ENCODE results near the gene GAPDHS. TPM values are rescaled to one million over a fixed set of nuclear protein-coding genes. Genes with fewer than 3 reads are reported as not detected.

Gene GAPDHS
- total and polyA plus RNA-seq, 2 experiments from 2014 or later = not detected

- Histone ChIP-seq H3K4me3 (no peak overlapping the region), H3K4me1 (ENCODE audit: low read depth) (no peaks in the 10 kb centered on the region), H3K27ac (no peak overlapping the region), H3K36me3 (no peaks in the 10 kb centered on the region), H3K27me3 (no peaks in the 10 kb centered on the region), H3K9me3 (ENCODE audit: low read depth) (no peaks in the 10 kb centered on the region)
- no peak for DNase-seq (ENCODE audit: low read depth in 1 of 2, low spot score in 1 of 2)
- TF ChIP-seq, protein P1, sequence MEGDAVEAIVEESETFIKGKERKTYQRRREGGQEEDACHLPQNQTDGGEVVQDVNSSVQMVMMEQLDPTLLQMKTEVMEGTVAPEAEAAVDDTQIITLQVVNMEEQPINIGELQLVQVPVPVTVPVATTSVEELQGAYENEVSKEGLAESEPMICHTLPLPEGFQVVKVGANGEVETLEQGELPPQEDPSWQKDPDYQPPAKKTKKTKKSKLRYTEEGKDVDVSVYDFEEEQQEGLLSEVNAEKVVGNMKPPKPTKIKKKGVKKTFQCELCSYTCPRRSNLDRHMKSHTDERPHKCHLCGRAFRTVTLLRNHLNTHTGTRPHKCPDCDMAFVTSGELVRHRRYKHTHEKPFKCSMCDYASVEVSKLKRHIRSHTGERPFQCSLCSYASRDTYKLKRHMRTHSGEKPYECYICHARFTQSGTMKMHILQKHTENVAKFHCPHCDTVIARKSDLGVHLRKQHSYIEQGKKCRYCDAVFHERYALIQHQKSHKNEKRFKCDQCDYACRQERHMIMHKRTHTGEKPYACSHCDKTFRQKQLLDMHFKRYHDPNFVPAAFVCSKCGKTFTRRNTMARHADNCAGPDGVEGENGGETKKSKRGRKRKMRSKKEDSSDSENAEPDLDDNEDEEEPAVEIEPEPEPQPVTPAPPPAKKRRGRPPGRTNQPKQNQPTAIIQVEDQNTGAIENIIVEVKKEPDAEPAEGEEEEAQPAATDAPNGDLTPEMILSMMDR (IDR thresholded peaks at IDR 0.05; ENCODE audit: low read depth, low read length) = no peak
Measured at GRCh38 chr19:35577918-35578317, 44.7 kb downstream of the GAPDHS start.

DNA sequence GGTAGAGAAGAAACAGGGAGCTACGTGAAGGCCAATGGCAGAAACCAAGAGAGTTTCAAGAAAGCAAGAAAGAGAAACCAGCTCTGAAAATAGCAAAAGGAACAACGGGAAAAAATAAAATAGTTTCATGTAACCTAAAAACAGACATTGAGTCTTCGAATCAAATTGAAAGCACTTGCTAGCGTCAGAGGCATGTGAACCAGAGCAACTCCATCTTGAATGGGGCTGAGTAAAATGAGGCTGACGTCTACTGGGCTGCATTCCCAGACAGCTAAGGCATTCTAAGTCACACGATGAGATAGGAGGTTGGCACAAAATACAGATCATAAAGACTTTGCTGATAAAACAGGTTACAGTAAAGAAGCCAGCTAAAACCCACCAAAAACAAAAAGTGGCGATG lies 45.5 kb downstream of the GAPDHS start:
- no peak for DNase-seq (ENCODE audit: low read depth in 1 of 2, low spot score in 1 of 2)
- H3K4me3 ChIP-seq = no peak overlapping the region
- no peaks in the 10 kb centered on the region for H3K36me3 ChIP-seq
- H3K27ac ChIP-seq = no peak overlapping the region
- no peaks in the 10 kb centered on the region for H3K4me1 ChIP-seq (ENCODE audit: low read depth)
- H3K9me3 ChIP-seq (ENCODE audit: low read depth) = no peaks in the 10 kb centered on the region
- no peaks in the 10 kb centered on the region for H3K27me3 ChIP-seq
- TF ChIP-seq, protein P1 (IDR thresholded peaks at IDR 0.05; ENCODE audit: low read depth, low read length) = no peak

DNA sequence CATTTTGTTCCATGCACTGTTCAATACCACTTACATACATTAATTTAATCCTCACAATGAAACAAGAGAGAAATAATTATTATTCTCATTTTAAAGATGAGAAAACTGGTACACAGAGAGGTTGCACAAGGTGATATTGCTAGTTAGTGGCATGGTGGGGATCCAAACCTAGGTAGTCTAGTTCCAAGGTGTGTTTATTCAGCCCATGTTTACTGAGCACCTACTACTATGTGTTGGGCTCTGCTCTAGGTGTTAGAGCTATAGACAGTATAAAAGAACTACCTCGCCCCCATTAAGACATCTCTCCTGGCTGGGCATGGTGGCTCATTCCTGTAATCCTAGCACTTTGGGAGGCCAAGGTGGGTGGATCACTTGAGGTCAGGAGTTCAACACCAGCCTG lies 49.5 kb downstream of the GAPDHS start:
- H3K27ac ChIP-seq = no peak overlapping the region
- H3K4me3 ChIP-seq = no peak overlapping the region
- no peaks in the 10 kb centered on the region for H3K4me1 ChIP-seq (ENCODE audit: low read depth)
- TF ChIP-seq, protein P1 (IDR thresholded peaks at IDR 0.05; ENCODE audit: low read depth, low read length) = no peak
- H3K9me3 ChIP-seq (ENCODE audit: low read depth) = no peaks in the 10 kb centered on the region
- no peak for DNase-seq (ENCODE audit: low read depth in 1 of 2, low spot score in 1 of 2)
- peaks cover 6% of the 10 kb centered on the region for H3K27me3 ChIP-seq
- H3K36me3 ChIP-seq = no peaks in the 10 kb centered on the region

- Histone ChIP-seq H3K9me3 (ENCODE audit: low read depth) (no peaks in the 10 kb centered on the region), H3K4me3 (no peak within 1 kb of the TSS), H3K36me3 (no peaks in the 10 kb centered on the region), H3K27me3 (peaks cover 6% of the 10 kb centered on the region), H3K27ac (no peak within 1 kb of the TSS), H3K4me1 (ENCODE audit: low read depth) (no peaks in the 10 kb centered on the region)
- TF ChIP-seq, protein P1 (IDR thresholded peaks at IDR 0.05; ENCODE audit: low read depth, low read length) = no peak
- no peak for DNase-seq (ENCODE audit: low read depth in 1 of 2, low spot score in 1 of 2)
Measured at GRCh38 chr19:35585848-35586247, 52.6 kb downstream of the GAPDHS start, which contains the start of gene PMIS2. TSS of gene PMIS2 (plus strand) at chr19:35586173. CDS start at chr19:35586260, 87 bp downstream.

DNA sequence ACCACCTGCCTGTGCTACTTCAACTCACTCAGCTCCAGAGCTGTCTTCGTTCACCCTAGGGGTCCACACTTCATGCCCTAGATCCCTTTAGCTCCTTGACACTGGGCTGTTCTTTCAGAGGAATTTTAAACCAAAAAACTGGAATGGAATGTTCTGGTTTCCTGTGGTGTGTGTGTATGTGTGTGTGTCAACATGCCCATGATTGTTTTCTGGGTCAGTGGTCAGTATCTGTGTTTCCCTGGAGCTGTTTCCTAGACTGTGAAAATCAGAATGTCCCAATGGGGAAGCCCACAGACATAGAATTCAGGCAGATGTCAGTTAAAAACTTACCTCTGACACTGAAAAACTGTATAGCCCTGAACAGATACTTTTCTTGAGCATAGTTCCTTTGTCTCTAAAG lies 54.1 kb downstream of the GAPDHS start:
- TF ChIP-seq, protein P1 (IDR thresholded peaks at IDR 0.05; ENCODE audit: low read depth, low read length) = no peak
- no peaks in the 10 kb centered on the region for H3K4me1 ChIP-seq (ENCODE audit: low read depth)
- no peak overlapping the region for H3K27ac ChIP-seq
- no peaks in the 10 kb centered on the region for H3K9me3 ChIP-seq (ENCODE audit: low read depth)
- no peaks in the 10 kb centered on the region for H3K36me3 ChIP-seq
- DNase-seq (ENCODE audit: low read depth in 1 of 2, low spot score in 1 of 2) = peak in 1 of 2 donors; percentile 62
- peaks cover 6% of the 10 kb centered on the region for H3K27me3 ChIP-seq
- H3K4me3 ChIP-seq = no peak overlapping the region

DNA sequence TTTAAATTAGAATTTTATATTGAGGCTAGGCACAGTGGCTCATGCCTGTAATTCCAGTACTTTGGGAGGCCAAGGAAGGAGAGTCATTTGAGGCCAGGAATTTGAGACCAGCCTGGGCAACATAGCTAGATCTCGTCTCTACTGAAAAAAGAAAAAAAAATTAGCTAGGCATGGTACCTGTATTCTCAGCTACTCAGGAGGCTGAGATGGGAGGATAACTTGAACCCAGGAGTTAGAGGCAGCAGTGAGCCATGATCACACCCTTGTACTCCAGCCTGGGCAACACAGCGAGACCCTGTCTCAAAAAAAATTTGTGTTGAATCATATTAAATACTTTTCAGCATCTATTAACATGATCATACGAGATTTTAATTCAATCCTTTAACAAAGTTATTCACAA lies 57.6 kb downstream of the GAPDHS start:
- no peak overlapping the region for H3K4me3 ChIP-seq
- H3K27me3 ChIP-seq = no peaks in the 10 kb centered on the region
- H3K27ac ChIP-seq = no peak overlapping the region
- no peak for DNase-seq (ENCODE audit: low read depth in 1 of 2, low spot score in 1 of 2)
- H3K4me1 ChIP-seq (ENCODE audit: low read depth) = no peaks in the 10 kb centered on the region
- H3K9me3 ChIP-seq (ENCODE audit: low read depth) = no peaks in the 10 kb centered on the region
- H3K36me3 ChIP-seq = no peaks in the 10 kb centered on the region
- TF ChIP-seq, protein P1 (IDR thresholded peaks at IDR 0.05; ENCODE audit: low read depth, low read length) = no peak
